Natural killer cell (primary cell): ENCODE data around the gene TYSND1. TPM values are rescaled to one million over a fixed set of nuclear protein-coding genes. Genes with fewer than 3 reads are reported as not detected.
"Not testable (repeated sequence)": the region's sequence is repeated elsewhere in the genome, so short reads cannot be mapped to it uniquely, and the experiment has no call there.

Experiments used
- ATAC-seq, 3 donors: fragments of 150-1000 bp in 2 of 3; fragments of 200-7000 bp in 1 of 3; cut with Tn5 transposase; 1 replicate in 1 of 3; 2 replicates in 2 of 3; pipeline ENCODE4 v1.10.0; 2021; ENCODE audit warnings: mild to moderate bottlenecking in 2 of 3, moderate library complexity in 2 of 3
- DNase-seq, 2 donors: peaks; one replicate each; pipeline versions ENCODE4 v3.0.0 to v3.0.0-alpha.2; 2013 to 2021; ENCODE audit warnings: mixed read lengths in 1 of 2
- H3K27ac ChIP-seq: one replicate; pipeline ENCODE4 v1.5.1; 2013; ENCODE audit warnings: mild to moderate bottlenecking, low read length
- H3K27me3 ChIP-seq: one replicate; pipeline ENCODE4 v1.6.1; 2013; ENCODE audit warnings: low read length; ENCODE audit not compliant: control insufficient read depth, insufficient read depth
- H3K36me3 ChIP-seq: one replicate; pipeline ENCODE4 v1.6.1; 2013; ENCODE audit warnings: low read length; ENCODE audit not compliant: control insufficient read depth, insufficient read depth
- H3K4me1 ChIP-seq: one replicate; pipeline ENCODE4 v1.6.1; 2013; ENCODE audit warnings: low read length; ENCODE audit not compliant: control insufficient read depth, insufficient read depth
- H3K4me3 ChIP-seq: one replicate; pipeline ENCODE4 v1.5.1; 2013; ENCODE audit warnings: low read length
- H3K9me3 ChIP-seq: one replicate; pipeline ENCODE4 v1.6.1; 2013; ENCODE audit warnings: low read length; ENCODE audit not compliant: control insufficient read depth, insufficient read depth
- H3K27ac Mint-ChIP-seq, 2 donors: one replicate each; pipeline ENCODE4 v1.8.0; 2022; ENCODE audit warnings: mild to moderate bottlenecking in 2 of 2, mixed read lengths in 2 of 2, moderate library complexity in 1 of 2
- H3K27me3 Mint-ChIP-seq, 2 donors: one replicate each; pipeline ENCODE4 v1.8.0; 2022; ENCODE audit warnings: low read depth in 2 of 2, mixed read lengths in 2 of 2
- H3K36me3 Mint-ChIP-seq: one replicate; pipeline ENCODE4 v1.8.0; 2022; ENCODE audit warnings: mixed read lengths
- H3K4me1 Mint-ChIP-seq, 2 donors: one replicate each; pipeline ENCODE4 v1.8.0; 2022; ENCODE audit warnings: mixed read lengths in 2 of 2
- H3K4me3 Mint-ChIP-seq: one replicate; pipeline ENCODE4 v1.8.0; 2022; ENCODE audit warnings: mild to moderate bottlenecking, moderate library complexity, mixed read lengths
- H3K9me3 Mint-ChIP-seq, 2 donors: one replicate each; pipeline ENCODE4 v1.8.0; 2022; ENCODE audit warnings: mixed read lengths in 2 of 2
- CTCF ChIP-seq: fragments of 200-600 bp; IDR thresholded peaks from one replicate; pipeline ENCODE4 v1.8.0; 2022; ENCODE audit warnings: antibody characterized with exemption
- WGBS: methylation state at CpG from one replicate; pipeline ENCODE4 v1.1.7; 2013; ENCODE audit warnings: missing lambda C conversion rate; ENCODE audit not compliant: insufficient coverage; 5-methylcytosine and 5-hydroxymethylcytosine counted together
- intact Hi-C: fragments of 100-400 bp; cut with micrococcal nuclease; formaldehyde crosslinking; loops from one replicate; pipeline ENCODE4 v1.14.2; 2022
- total RNA-seq, 4 donors: library from RNA; stranded (reverse); fragments of 120-200 nt in 1 of 4; gene quantifications; one replicate each; pipeline versions ENCODE4 v1.2.3 to v1.2.4, GENCODE V29; 2013 to 2022

Gene TYSND1
- total RNA-seq, 3 donors from 2014 or later (not counting 1 experiment from before 2014, with no cell fraction given), result 12.0 to 17.9 (median 12.4) TPM

GRCh38 chr10:70124918-70125317 is 21.6 kb downstream of the TYSND1 start:
- H3K27me3 ChIP-seq, result no peaks in the 10 kb centered on the region
- no peak overlapping the region for H3K27ac Mint-ChIP-seq
- H3K9me3 ChIP-seq, result no peaks in the 10 kb centered on the region
- H3K27me3 Mint-ChIP-seq, result no peaks in the 10 kb centered on the region
- no peak for ATAC-seq
- peaks cover 0 to 4% of the 10 kb centered on the region in 2 donors for H3K4me1 Mint-ChIP-seq
- H3K4me3 ChIP-seq, result no peak overlapping the region
- WGBS, result 99% methylated on average over 3 of the region's 3 CpGs
- no peaks in the 10 kb centered on the region for H3K36me3 ChIP-seq
- no peaks in the 10 kb centered on the region for H3K36me3 Mint-ChIP-seq
- intact Hi-C loops, result no loop called here
- H3K4me1 ChIP-seq, result peaks cover 4% of the 10 kb centered on the region
- H3K27ac ChIP-seq, result no peak overlapping the region
- H3K9me3 Mint-ChIP-seq, result no peaks in the 10 kb centered on the region
- no peak for TF ChIP-seq CTCF
- no peak for DNase-seq
- H3K4me3 Mint-ChIP-seq, result no peak overlapping the region

DNA sequence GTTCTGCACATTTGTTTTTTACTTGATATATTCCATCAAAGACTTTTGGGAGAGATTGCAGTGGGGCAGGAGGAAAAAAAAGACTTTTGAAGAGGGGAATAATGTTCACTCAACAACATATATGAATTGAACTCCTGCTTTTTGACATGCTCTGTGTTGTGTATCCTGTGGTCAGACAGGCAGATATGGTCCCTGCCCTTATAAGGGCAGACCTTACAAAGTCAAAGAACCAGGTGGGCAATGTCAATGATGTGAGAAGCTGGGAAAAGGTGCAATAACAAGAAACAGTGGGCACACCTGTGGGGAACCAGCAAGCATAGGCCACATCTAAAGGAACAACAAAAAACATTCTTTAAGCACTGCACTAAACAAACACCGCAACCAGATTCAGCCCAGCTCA is 22.1 kb downstream of the TYSND1 start:
- H3K4me3 Mint-ChIP-seq, result no peak overlapping the region
- no peak overlapping the region for H3K27ac Mint-ChIP-seq
- Histone ChIP-seq H3K27me3 (no peaks in the 10 kb centered on the region), H3K4me3 (no peak overlapping the region), H3K9me3 (no peaks in the 10 kb centered on the region), H3K4me1 (peaks cover 4% of the 10 kb centered on the region), H3K36me3 (peaks cover 1% of the 10 kb centered on the region), H3K27ac (no peak overlapping the region)
- intact Hi-C loops, result no loop called here
- H3K9me3 Mint-ChIP-seq, result no peaks in the 10 kb centered on the region
- WGBS, result 100% methylated on average over 1 of the region's 1 CpG
- H3K36me3 Mint-ChIP-seq, result no peaks in the 10 kb centered on the region
- no peaks in the 10 kb centered on the region for H3K27me3 Mint-ChIP-seq
- DNase-seq, result no peak
- no peak for ATAC-seq
- no peak for TF ChIP-seq CTCF
- peaks cover 0 to 4% of the 10 kb centered on the region in 2 donors for H3K4me1 Mint-ChIP-seq

DNA sequence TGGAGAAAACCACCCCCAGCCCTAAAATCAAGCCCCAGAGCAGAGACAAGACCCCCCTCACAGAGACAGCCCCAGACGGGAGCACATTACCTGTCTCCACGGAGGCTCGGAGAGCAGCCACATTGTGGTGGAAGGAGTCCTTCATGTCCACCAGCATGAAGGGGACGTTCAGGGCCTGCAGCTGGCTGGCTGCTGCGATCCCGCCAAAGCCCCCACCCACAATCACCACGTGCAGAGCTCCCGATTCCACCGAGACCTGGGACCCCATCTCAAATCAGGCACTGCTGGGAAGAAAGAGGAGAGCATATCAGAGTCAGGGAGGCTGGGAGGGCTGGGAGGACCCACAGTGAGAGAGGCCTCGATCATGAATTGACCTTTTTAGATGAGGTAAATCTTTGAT is 22.7 kb downstream of the TYSND1 start:
- 93% methylated on average over 8 of the region's 10 CpGs for WGBS
- ATAC-seq, result no peak
- peaks cover 2% of the 10 kb centered on the region for H3K36me3 ChIP-seq

DNA sequence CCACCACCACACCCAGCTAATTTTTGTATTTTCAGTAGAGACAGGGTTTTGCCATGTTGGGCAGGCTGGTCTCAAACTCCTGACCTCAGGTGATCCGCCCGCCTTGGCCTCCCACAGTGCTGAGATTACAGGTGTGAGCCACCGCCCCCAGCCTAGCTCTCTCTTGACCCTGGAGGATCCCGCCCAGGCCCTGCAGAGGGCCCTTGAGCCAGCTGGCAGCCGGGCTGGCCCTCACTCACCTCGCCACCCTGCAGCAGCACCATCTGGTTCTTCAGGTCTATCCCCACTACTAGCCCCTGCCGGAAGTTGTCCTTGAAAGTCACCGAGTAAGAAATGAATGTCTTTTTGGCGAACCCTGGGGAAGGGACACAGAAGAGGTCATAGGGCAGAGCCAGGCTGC is 23.3 kb downstream of the TYSND1 start:
- H3K4me1 ChIP-seq, H3K36me3 Mint-ChIP-seq, intact Hi-C loops, H3K27ac ChIP-seq, H3K27me3 ChIP-seq, ATAC-seq, H3K9me3 ChIP-seq, H3K9me3 Mint-ChIP-seq, DNase-seq, H3K4me1 Mint-ChIP-seq, H3K4me3 Mint-ChIP-seq, H3K27ac Mint-ChIP-seq, H3K36me3 ChIP-seq, H3K27me3 Mint-ChIP-seq, H3K4me3 ChIP-seq: not testable (repeated sequence)
- 94% methylated on average over 9 of the region's 9 CpGs for WGBS

More for the DNA sequence above, 22.7 kb downstream of the TYSND1 start:
- Mint-ChIP-seq H3K4me1 (peaks cover 0 to 4% of the 10 kb centered on the region in 2 donors), H3K36me3 (no peaks in the 10 kb centered on the region), H3K4me3 (no peak overlapping the region), H3K27me3 (no peaks in the 10 kb centered on the region), H3K9me3 (no peaks in the 10 kb centered on the region), H3K27ac (no peak overlapping the region)
- no peak overlapping the region for H3K4me3 ChIP-seq
- intact Hi-C loops, result no loop called here
- no peaks in the 10 kb centered on the region for H3K27me3 ChIP-seq
- DNase-seq, result no peak
- H3K27ac ChIP-seq, result no peak overlapping the region
- H3K9me3 ChIP-seq, result no peaks in the 10 kb centered on the region
- TF ChIP-seq CTCF, result no peak
- peaks cover 4% of the 10 kb centered on the region for H3K4me1 ChIP-seq
